ENCODE data around the gene TMEM232.
"Not testable (repeated sequence)": the region's sequence is repeated elsewhere in the genome, so short reads cannot be mapped to it uniquely, and the experiment has no call there.

Gene TMEM232

DNA sequence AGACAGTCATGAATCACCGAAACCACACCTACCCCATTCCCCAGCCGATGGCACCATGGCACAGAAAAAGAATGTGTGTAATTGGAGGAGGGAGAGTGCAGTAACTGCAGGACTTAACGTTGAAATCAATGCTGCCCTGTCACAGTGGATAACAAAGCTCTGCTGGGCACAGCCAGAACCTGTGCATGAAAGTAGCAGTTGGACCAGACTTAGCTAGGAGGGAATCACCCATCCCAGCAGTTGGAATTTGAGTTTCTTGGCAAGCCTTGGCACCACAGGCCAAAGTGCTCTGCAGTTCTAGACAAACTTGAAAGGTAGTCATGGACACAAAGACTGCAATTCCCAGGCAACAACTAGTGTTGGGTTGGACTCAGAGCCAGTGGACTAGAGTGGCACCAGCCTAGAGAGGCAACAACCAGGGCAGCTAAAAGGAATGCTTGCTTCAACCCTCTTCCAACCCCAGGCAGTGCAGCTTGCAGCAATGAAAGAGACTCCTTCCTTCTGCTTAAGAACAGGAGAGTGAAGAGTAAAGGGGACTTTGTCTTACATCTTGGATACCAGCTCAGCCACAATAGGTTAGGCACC is 19.1 kb downstream of the TMEM232 start:
- TF ChIP-seq, protein P1, sequence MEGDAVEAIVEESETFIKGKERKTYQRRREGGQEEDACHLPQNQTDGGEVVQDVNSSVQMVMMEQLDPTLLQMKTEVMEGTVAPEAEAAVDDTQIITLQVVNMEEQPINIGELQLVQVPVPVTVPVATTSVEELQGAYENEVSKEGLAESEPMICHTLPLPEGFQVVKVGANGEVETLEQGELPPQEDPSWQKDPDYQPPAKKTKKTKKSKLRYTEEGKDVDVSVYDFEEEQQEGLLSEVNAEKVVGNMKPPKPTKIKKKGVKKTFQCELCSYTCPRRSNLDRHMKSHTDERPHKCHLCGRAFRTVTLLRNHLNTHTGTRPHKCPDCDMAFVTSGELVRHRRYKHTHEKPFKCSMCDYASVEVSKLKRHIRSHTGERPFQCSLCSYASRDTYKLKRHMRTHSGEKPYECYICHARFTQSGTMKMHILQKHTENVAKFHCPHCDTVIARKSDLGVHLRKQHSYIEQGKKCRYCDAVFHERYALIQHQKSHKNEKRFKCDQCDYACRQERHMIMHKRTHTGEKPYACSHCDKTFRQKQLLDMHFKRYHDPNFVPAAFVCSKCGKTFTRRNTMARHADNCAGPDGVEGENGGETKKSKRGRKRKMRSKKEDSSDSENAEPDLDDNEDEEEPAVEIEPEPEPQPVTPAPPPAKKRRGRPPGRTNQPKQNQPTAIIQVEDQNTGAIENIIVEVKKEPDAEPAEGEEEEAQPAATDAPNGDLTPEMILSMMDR (IDR thresholded peaks at IDR 0.05; ENCODE audit: borderline replicate concordance, insufficient read depth, low read depth, low read length) = no peak
- H3K4me3 ChIP-seq (ENCODE audit: low read depth, low read length) = no peak overlapping the region

DNA sequence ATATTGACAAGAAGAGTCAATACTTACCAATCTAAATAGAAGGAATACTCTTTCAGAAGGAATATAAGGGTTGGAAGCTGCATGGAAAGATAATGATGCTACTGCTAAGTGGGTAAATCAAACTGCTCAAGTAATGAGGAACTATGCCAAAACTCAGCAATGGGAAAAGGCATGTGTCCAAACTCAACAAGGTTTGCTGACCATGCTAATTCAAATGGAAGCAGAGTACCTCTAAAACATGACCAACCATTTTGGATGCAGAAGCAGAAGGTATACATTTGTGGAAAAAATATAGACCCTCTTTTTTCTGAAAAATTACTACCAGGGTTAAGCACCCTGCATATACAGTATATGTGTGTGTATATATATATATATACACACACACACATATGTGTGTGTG is 21.1 kb downstream of the TMEM232 start:
- TF ChIP-seq, protein P1 (IDR thresholded peaks at IDR 0.05; ENCODE audit: borderline replicate concordance, insufficient read depth, low read depth, low read length) = no peak
- no peak overlapping the region for H3K4me3 ChIP-seq (ENCODE audit: low read depth, low read length)

DNA sequence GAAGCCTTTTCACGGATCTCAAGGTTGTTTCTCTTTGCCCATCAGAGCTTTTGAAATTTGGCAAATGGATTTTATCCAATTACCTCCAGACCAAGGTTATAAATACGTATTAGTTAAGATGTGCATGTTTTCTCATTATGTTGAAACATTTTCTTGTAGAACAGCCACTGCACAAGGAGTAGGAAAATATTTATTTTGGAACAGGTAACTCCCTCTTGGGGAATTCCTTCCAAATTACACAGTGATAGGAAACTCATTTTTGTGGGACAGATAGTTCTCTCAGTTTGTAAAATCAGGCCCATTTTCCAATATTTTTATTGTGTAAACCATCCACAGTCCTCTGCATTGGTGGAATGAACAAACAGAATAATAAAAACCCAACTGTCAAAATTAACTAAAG is 23.0 kb downstream of the TMEM232 start:
- no peak overlapping the region for H3K4me3 ChIP-seq (ENCODE audit: low read depth, low read length)
- TF ChIP-seq, protein P1 (IDR thresholded peaks at IDR 0.05; ENCODE audit: borderline replicate concordance, insufficient read depth, low read depth, low read length) = no peak

GRCh38 chr5:110702704-110703103 is 23.8 kb downstream of the TMEM232 start:
- TF ChIP-seq, protein P1 (IDR thresholded peaks at IDR 0.05; ENCODE audit: borderline replicate concordance, insufficient read depth, low read depth, low read length) = no peak

GRCh38 chr5:110702300-110702699 is 24.2 kb downstream of the TMEM232 start:
- TF ChIP-seq, protein P1 (IDR thresholded peaks at IDR 0.05; ENCODE audit: borderline replicate concordance, insufficient read depth, low read depth, low read length) = no peak
- H3K4me3 ChIP-seq (ENCODE audit: low read depth, low read length) = no peak overlapping the region

More at GRCh38 chr5:110702704-110703103, 23.8 kb downstream of the TMEM232 start:
- H3K4me3 ChIP-seq (ENCODE audit: low read depth, low read length) = no peak overlapping the region

DNA sequence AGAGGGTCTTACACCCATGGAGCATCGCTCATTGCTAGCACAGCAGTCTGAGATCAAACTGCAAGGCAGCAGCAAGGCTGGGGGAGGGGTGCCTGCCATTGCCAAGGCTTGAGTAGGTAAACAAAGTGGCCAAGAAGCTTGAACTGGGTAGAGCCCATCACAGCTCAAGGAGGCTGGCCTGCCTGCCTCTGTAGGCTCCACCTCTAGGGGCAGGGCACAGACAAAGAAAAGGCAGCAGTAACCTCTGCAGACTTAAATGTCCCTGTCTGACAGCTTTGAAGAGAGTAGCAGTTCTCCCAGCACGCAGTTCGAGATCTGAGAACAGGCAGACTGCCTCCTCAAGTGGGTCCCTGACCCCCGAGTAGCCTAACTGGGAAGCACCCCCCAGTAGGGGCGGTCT is 33.8 kb downstream of the TMEM232 start:
- not testable (repeated sequence) for H3K4me3 ChIP-seq (ENCODE audit: low read depth, low read length)

- not testable (repeated sequence) for H3K4me3 ChIP-seq (ENCODE audit: low read depth, low read length)
Observed at GRCh38 chr5:110690587-110690986, 35.9 kb downstream of the TMEM232 start.

DNA sequence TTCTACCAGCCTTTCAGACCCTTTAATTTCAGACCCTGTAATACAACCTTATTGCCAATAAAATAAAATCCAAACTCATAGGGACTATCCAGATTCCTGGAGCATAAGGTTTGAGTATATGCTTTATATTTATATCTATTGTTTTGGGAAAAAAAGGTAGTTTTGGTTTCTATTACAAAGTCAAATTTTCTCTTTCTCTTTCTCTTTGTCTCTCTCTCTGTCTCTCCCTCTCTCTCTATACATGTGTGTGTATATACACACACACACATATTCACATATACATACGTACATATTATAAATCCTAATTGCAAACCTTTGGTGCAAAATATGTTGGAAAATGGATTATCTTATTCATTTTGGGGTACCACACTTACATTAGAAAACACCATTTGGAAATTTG is 39.0 kb downstream of the TMEM232 start:
- no peak overlapping the region for H3K4me3 ChIP-seq (ENCODE audit: low read depth, low read length)
- TF ChIP-seq, protein P1 (IDR thresholded peaks at IDR 0.05; ENCODE audit: borderline replicate concordance, insufficient read depth, low read depth, low read length) = no peak
